ENCODE data around the gene CSTF2T.
"Not testable (repeated sequence)": the region's sequence is repeated elsewhere in the genome, so short reads cannot be mapped to it uniquely, and the experiment has no call there.

Gene CSTF2T

DNA sequence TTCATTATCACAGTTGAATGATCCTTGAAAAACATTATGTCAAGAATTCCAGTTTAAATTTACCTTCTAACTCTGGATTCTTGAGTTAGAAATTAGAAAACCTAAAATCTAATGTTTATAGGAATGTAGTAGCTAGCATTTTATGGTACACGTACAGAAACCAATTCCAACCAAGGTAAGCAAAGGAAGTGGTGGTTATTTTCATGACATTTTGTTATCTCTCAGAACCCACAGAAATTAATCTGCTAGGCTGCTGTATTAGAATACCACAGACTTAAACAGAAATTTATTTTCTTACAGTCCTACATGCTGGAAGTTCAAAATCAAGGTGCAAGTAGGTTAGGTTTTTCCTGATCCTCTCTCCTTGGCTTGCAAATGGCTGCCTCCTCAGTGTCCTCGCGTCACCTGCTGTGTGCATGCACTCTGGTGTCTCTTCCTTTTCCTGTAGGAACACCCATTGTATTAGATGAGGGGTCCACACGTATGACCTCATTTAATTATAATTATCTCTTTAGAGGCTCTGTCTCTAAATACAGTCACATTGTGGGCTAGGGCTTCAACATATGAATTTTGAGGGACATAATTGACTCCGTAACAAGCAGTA is 8.5 kb upstream of the CSTF2T start:
- ATAC-seq, result peak; percentile 68
- Mint-ChIP-seq H3K4me1 (peaks cover 25% of the 10 kb centered on the region), H3K27ac (peak overlapping the region in 1 of 2 donors; percentile 96), H3K9me3 (peaks cover 0 to 11% of the 10 kb centered on the region in 2 donors), H3K4me3 (peak overlapping the region; percentile 24 to 70), H3K27me3 (no peaks in the 10 kb centered on the region)
- DNase-seq, result no peak

DNA sequence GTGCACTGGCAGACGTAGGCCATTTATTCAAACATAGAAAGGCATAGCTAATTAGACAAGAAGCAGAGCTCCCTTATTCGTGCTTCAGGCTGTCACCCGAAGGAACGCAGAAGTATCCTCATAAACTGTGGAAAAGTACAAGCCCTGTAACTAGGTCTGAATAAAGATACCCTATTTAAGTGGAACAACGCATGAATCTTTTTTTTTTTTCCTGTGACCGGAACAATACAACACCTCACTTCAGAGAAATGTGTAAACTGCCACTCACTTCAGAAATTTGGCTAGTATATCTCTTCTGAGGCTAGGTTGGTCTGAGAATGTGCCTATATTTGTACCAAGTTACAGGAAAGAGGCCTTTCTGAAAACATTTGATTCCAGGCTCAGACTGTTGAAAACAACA is 8.0 kb upstream of the CSTF2T start:
- H3K4me3 Mint-ChIP-seq, result no peak overlapping the region
- H3K4me1 Mint-ChIP-seq, result peaks cover 25% of the 10 kb centered on the region
- H3K9me3 Mint-ChIP-seq, result peaks cover 0 to 11% of the 10 kb centered on the region in 2 donors
- ATAC-seq (peak; percentile 87), DNase-seq (no peak)
- H3K27me3 Mint-ChIP-seq, result no peaks in the 10 kb centered on the region
- H3K27ac Mint-ChIP-seq, result peak overlapping the region in 1 of 2 donors; percentile 11

- ATAC-seq (no peak), DNase-seq (no peak)
- Mint-ChIP-seq H3K27me3 (no peaks in the 10 kb centered on the region), H3K27ac (no peak overlapping the region), H3K9me3 (peaks cover 0 to 8% of the 10 kb centered on the region in 2 donors), H3K4me3 (no peak overlapping the region), H3K4me1 (peaks cover 19% of the 10 kb centered on the region)
These were observed 6.8 kb upstream of the CSTF2T start for GRCh38 chr10:51706225-51706624.

DNA sequence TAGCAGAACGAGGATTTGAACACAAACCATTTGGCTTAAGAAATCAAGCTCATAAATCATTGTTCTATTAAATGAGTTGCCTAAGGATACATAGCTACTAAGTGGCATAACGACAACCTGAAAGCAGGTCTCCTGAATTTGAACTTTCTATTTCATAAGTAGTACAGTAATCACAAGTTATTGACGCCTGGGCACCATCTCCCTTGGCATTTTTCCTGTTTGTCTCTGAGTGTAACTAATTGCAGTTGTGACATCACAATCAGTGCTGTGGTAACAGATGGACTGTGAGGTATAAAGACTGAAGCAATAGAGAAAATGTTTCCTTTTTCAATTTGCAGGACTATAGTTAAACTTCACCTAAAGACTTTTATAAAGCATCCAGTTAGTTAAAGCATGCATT is 6.4 kb upstream of the CSTF2T start:
- ATAC-seq, result no peak
- Mint-ChIP-seq H3K27ac (no peak overlapping the region), H3K4me1 (peaks cover 18% of the 10 kb centered on the region), H3K27me3 (no peaks in the 10 kb centered on the region), H3K9me3 (peaks cover 0 to 7% of the 10 kb centered on the region in 2 donors), H3K4me3 (no peak overlapping the region)
- no peak for DNase-seq

DNA sequence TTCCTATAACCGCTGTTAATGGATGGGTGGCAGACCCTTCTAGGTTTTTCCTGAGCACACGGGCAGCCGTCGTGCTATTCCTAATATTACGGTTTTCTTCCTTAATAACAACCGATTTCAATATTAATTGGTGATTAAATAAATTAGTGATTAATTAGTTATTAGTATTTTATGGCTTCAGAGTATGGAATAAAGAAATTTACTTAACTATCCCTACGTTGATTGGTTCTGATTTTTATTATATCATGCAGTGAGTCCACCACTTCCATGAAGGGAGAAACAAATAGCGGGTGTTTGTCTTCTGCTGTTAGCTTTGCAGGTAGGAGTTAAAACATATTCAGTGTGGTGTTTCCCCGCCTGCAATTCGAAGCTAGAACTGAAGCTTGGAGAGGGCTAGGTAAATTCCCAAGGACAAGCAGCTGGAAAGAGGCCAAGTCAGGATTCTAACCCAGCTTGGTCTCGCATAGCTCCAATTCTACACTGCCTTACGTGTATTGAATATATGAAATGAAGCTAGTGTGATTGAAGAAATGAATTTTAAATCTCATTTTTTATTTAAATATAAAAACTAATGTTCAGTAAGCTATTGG is 928 bp upstream of the CSTF2T start:
- Mint-ChIP-seq H3K4me1 (peaks cover 31% of the 10 kb centered on the region), H3K9me3 (no peaks in the 10 kb centered on the region), H3K4me3 (peak overlapping the region; percentile 98), H3K27ac (peak overlapping the region; percentile 100), H3K27me3 (no peaks in the 10 kb centered on the region)
- ATAC-seq (no peak), DNase-seq (peak in 1 of 2 donors; percentile 23)

DNA sequence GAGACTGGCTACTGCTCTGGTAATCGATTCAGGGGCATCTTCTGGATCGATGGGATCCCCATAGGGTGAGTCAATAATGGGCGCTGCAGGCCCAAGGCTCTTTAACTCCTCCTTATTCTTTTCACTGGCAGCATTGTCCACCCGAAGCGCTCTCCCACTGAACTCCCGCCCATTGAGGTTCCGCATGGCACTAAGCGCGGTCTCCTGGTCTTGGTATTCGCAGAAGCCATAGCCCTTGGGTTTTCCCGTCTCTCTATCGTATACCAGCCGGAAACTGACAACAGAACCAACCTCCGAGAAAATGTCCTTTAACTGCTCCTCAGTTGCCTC is 285 bp downstream of the CSTF2T start:
- no peak for DNase-seq
- H3K4me3 Mint-ChIP-seq, result peak overlapping the region; percentile 98
- peak overlapping the region; percentile 100 for H3K27ac Mint-ChIP-seq
- H3K9me3 Mint-ChIP-seq, result no peaks in the 10 kb centered on the region
- H3K27me3 Mint-ChIP-seq, result no peaks in the 10 kb centered on the region
- H3K4me1 Mint-ChIP-seq, result peaks cover 38% of the 10 kb centered on the region
- peak; percentile 46 for ATAC-seq

DNA sequence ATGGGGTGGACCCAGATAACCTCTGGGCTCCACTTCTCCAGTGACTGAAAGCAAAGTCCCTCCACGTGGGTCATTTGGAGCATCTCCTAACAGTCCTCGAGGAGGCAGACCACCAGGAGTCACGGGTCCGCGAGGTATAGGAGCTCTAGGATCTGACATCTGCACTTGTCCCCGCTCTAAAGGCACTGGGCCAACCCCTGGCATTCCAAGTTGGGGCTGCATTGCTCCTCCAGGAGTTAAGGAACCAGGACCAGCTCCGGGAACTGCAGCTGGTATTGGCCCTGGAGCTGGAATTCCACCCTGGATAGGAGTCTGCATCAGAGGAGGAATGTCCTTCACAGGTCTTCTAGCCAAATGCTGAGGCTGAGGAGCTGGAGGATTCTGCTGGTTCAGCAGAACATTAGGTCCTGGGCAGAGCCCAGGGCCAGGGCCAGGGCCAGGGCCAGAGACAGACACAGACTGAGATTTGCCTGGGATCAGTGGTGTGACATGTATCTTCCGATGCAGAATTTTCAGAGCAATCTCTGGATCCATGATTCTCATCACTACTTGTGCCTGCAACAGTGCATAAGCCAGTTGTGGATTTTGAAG is 827 bp downstream of the CSTF2T start:
- H3K4me1 Mint-ChIP-seq, result peaks cover 38% of the 10 kb centered on the region
- peak overlapping the region; percentile 98 for H3K4me3 Mint-ChIP-seq
- DNase-seq (no peak), ATAC-seq (no peak)
- H3K9me3 Mint-ChIP-seq, result no peaks in the 10 kb centered on the region
- peak overlapping the region; percentile 100 for H3K27ac Mint-ChIP-seq
- H3K27me3 Mint-ChIP-seq, result no peaks in the 10 kb centered on the region

DNA sequence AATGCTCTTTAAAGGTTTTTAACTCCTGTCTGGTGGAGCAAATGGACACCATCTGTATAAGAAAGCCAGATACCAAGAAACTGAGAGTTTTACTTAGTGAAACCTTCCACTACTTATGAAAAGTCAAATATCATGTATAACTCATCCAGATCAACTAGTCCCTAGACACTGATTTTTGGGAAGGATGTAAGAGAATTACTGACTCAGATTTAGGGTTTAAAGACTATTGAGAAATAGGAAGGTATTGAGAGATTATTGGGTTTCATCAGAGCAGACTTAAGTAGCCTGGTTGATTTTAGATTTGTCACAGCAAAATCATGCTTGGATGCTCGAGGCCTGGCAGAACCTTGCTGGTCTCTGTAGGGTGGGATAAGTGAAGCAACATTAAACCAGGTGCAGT is 3.1 kb downstream of the CSTF2T start:
- Mint-ChIP-seq H3K9me3 (no peaks in the 10 kb centered on the region), H3K27me3 (no peaks in the 10 kb centered on the region), H3K4me1 (peaks cover 38% of the 10 kb centered on the region), H3K27ac (peak overlapping the region in 1 of 2 donors; percentile 36), H3K4me3 (peak overlapping the region; percentile 21 to 98)
- no peak for ATAC-seq
- no peak for DNase-seq

- Mint-ChIP-seq H3K27me3 (no peaks in the 10 kb centered on the region), H3K27ac (no peak overlapping the region)
These were observed 5.2 kb downstream of the CSTF2T start for GRCh38 chr10:51694086-51694768.

GRCh38 chr10:51691135-51691534 is 8.3 kb downstream of the CSTF2T start:
- no peak for ATAC-seq
- peaks cover 5% of the 10 kb centered on the region for H3K27me3 Mint-ChIP-seq
- DNase-seq, result no peak
- H3K9me3 Mint-ChIP-seq, result peaks cover 8 to 21% of the 10 kb centered on the region in 2 donors
- no peak overlapping the region for H3K4me3 Mint-ChIP-seq
- H3K27ac Mint-ChIP-seq, result no peak overlapping the region
- H3K4me1 Mint-ChIP-seq, result peaks cover 15% of the 10 kb centered on the region

More at GRCh38 chr10:51694086-51694768, 5.2 kb downstream of the CSTF2T start:
- Mint-ChIP-seq H3K4me3 (no peak overlapping the region), H3K4me1 (peaks cover 38% of the 10 kb centered on the region), H3K9me3 (peaks cover 7 to 13% of the 10 kb centered on the region in 2 donors)
- DNase-seq (no peak), ATAC-seq (no peak)

- Mint-ChIP-seq H3K4me3 (no peak overlapping the region), H3K9me3 (peaks cover 8 to 21% of the 10 kb centered on the region in 2 donors), H3K27ac (no peak overlapping the region), H3K27me3 (peaks cover 9% of the 10 kb centered on the region), H3K4me1 (no peaks in the 10 kb centered on the region)
- ATAC-seq (no peak), DNase-seq (no peak)
These were observed 9.9 kb downstream of the CSTF2T start for GRCh38 chr10:51689536-51689935.

GRCh38 chr10:51688826-51689225 is 10.6 kb downstream of the CSTF2T start:
- not testable (repeated sequence) for H3K27ac Mint-ChIP-seq, H3K4me1 Mint-ChIP-seq, H3K27me3 Mint-ChIP-seq, DNase-seq, ATAC-seq, H3K4me3 Mint-ChIP-seq
- peaks cover 8 to 21% of the 10 kb centered on the region in 2 donors for H3K9me3 Mint-ChIP-seq

DNA sequence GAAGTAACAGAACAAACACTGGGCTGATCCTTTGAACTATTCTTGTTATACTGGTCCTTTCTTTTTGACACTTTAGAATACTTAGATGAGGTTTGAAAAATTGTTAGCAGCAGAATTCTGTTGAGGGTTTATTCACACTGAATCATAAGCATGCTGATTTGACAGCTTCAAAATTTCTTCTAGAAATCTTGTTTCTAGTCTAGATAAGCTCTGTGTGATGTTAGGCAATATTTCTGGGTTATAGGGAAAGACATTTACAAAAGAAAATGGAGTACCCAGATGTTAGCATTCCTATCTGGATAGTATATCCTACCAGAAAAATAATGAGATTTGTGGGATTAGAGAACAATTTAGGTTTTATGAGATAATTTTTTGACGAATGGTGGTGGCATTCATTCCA is 12.1 kb downstream of the CSTF2T start:
- H3K4me1 Mint-ChIP-seq, result no peaks in the 10 kb centered on the region
- H3K4me3 Mint-ChIP-seq, result no peak overlapping the region
- H3K27me3 Mint-ChIP-seq, result peaks cover 9% of the 10 kb centered on the region
- H3K9me3 Mint-ChIP-seq, result peaks cover 8 to 21% of the 10 kb centered on the region in 2 donors
- H3K27ac Mint-ChIP-seq, result no peak overlapping the region
- DNase-seq (no peak), ATAC-seq (no peak)

DNA sequence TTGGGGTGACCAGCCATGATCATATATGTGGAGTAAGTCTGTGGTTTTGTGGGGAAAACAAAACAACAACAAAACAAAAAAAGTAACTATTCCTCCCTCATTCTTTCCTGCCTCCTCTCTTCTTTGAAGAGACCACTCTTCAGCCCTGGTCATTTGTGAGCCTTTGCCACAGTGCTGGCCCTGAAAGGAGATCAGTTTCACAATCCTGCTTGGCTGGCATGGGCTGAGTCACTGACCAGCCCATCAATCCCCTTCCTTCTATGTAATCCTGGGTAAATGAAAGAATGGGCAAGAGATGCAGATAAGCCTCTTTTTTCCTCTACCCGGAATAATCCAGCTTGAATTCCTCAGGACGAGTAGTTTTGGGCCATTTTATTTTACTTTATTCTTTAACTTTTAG is 13.6 kb downstream of the CSTF2T start:
- ATAC-seq (no peak), DNase-seq (no peak)
- Mint-ChIP-seq H3K4me1 (no peaks in the 10 kb centered on the region), H3K9me3 (peaks cover 8 to 21% of the 10 kb centered on the region in 2 donors), H3K4me3 (no peak overlapping the region), H3K27me3 (peaks cover 10% of the 10 kb centered on the region), H3K27ac (no peak overlapping the region)

- ATAC-seq (no peak), DNase-seq (no peak)
- no peak overlapping the region for H3K4me3 Mint-ChIP-seq
- H3K27ac Mint-ChIP-seq, result no peak overlapping the region
- H3K9me3 Mint-ChIP-seq, result no peaks in the 10 kb centered on the region
- no peaks in the 10 kb centered on the region for H3K4me1 Mint-ChIP-seq
- peaks cover 32% of the 10 kb centered on the region for H3K27me3 Mint-ChIP-seq
These were observed 16.2 kb downstream of the CSTF2T start for GRCh38 chr10:51683031-51683691.

Measured in stimulated activated naive CD8-positive, alpha-beta T cell treated with anti-CD3 and anti-CD28 coated beads, Interleukin-15, amount 100 ng/mL, for 72 hours (primary cell).